ENCODE data around the gene PDE6B. TPM values are rescaled to one million over a fixed set of nuclear protein-coding genes. Genes with fewer than 3 reads are reported as not detected.
"Not testable (repeated sequence)": the region's sequence is repeated elsewhere in the genome, so short reads cannot be mapped to it uniquely, and the experiment has no call there.

The PDE6B gene
- total RNA-seq, 4 donors from 2014 or later: 0.60 to 2.5 (median 0.95) TPM; not detected in 1

- H3K4me3 ChIP-seq: no peak overlapping the region
Observed at GRCh38 chr4:704198-704891, 79.0 kb downstream of the PDE6B start.

GRCh38 chr4:704971-705277, 79.6 kb downstream of the PDE6B start:
- no peak for DNase-seq
- H3K4me1 ChIP-seq: peaks cover 10 to 27% (median 23%) of the 10 kb centered on the region in 4 donors
- H3K36me3 ChIP-seq: no peaks in the 10 kb centered on the region
- H3K4me3 ChIP-seq: peak overlapping the region; percentile 46 to 98 (median 96)
- TF ChIP-seq EP300 (IDR thresholded peaks at IDR 0.05; ENCODE audit: low read depth) (no peak), POLR2AphosphoS5 (IDR thresholded peaks at IDR 0.05) (no peak), POLR2A (IDR thresholded peaks at IDR 0.05) (no peak), CTCF (IDR thresholded peaks at IDR 0.05) (no peak)
- WGBS, 2 donors (ENCODE audit: low coverage in 1 of 2): 92 to 100% methylated on average over 1 of the region's 1 CpG
- H3K9me3 ChIP-seq: no peaks in the 10 kb centered on the region
- in situ Hi-C loops (cut with MboI; ENCODE audit: low pct_ligation_motif_present in 1 of 4, low pct_unique_long_range_greater_than_20kb in 1 of 4, low sequenced_read_pairs in 3 of 4) (no loop called here), intact Hi-C loops (cut with DNase I; ENCODE audit: low total_unique reads) (no loop called here)
- H3K27me3 ChIP-seq: no peaks in the 10 kb centered on the region
- H3K27ac ChIP-seq: peak overlapping the region; percentile 77 to 94 (median 88)

More at GRCh38 chr4:704198-704891, 79.0 kb downstream of the PDE6B start:
- Histone ChIP-seq H3K36me3 (no peaks in the 10 kb centered on the region), H3K4me1 (peaks cover 10 to 29% (median 23%) of the 10 kb centered on the region in 4 donors), H3K27ac (no peak overlapping the region), H3K27me3 (no peaks in the 10 kb centered on the region), H3K9me3 (no peaks in the 10 kb centered on the region)
- in situ Hi-C loops (cut with MboI; ENCODE audit: low pct_ligation_motif_present in 1 of 4, low pct_unique_long_range_greater_than_20kb in 1 of 4, low sequenced_read_pairs in 3 of 4): no loop called here
- intact Hi-C loops (cut with DNase I; ENCODE audit: low total_unique reads): no loop called here
- DNase-seq: no peak
- 90 to 93% methylated on average over 3 to 46 of the region's 46 CpGs for WGBS, 2 donors (ENCODE audit: low coverage in 1 of 2)
- no peak for TF ChIP-seq POLR2A (IDR thresholded peaks at IDR 0.05)
- TF ChIP-seq EP300 (IDR thresholded peaks at IDR 0.05; ENCODE audit: low read depth): no peak
- no peak for TF ChIP-seq POLR2AphosphoS5 (IDR thresholded peaks at IDR 0.05)
- no peak for TF ChIP-seq CTCF (IDR thresholded peaks at IDR 0.05)

- WGBS, 2 donors (ENCODE audit: low coverage in 1 of 2): 3 to 40% methylated on average over 1 to 57 of the region's 82 CpGs
- TF ChIP-seq CTCF (IDR thresholded peaks at IDR 0.05) (no peak), EP300 (IDR thresholded peaks at IDR 0.05; ENCODE audit: low read depth) (no peak), POLR2A (IDR thresholded peaks at IDR 0.05) (peak; percentile 49), POLR2AphosphoS5 (IDR thresholded peaks at IDR 0.05) (peak; percentile 43 to 80 (median 77))
- DNase-seq: peak; percentile 99
- in situ Hi-C loops (cut with MboI; ENCODE audit: low pct_ligation_motif_present in 1 of 4, low pct_unique_long_range_greater_than_20kb in 1 of 4, low sequenced_read_pairs in 3 of 4): no loop called here
- H3K27me3 ChIP-seq: no peaks in the 10 kb centered on the region
- H3K9me3 ChIP-seq: no peaks in the 10 kb centered on the region
- H3K36me3 ChIP-seq: no peaks in the 10 kb centered on the region
- peaks cover 10 to 27% (median 23%) of the 10 kb centered on the region in 4 donors for H3K4me1 ChIP-seq
- peak within 1 kb of the TSS; percentile 83 to 94 (median 88) for H3K27ac ChIP-seq
- intact Hi-C loops (cut with DNase I; ENCODE audit: low total_unique reads): no loop called here
- H3K4me3 ChIP-seq: peak within 1 kb of the TSS; percentile 93 to 98 (median 96)
Observed at GRCh38 chr4:705278-706082, 80.1 kb downstream of the PDE6B start, which contains the start of gene PCGF3. Gene PCGF3, plus strand, starts transcription at chr4:705832. Its CDS starts 27,849 bp downstream, at chr4:733681.

- WGBS, 2 donors (ENCODE audit: low coverage in 1 of 2): 2% methylated on average over 14 of the region's 21 CpGs; no CpG with 5 or more reads in 1 of the 2 donors
- H3K36me3 ChIP-seq; DNase-seq; in situ Hi-C loops (cut with MboI; ENCODE audit: low pct_ligation_motif_present in 1 of 4, low pct_unique_long_range_greater_than_20kb in 1 of 4, low sequenced_read_pairs in 3 of 4); H3K9me3 ChIP-seq; H3K27me3 ChIP-seq; intact Hi-C loops (cut with DNase I; ENCODE audit: low total_unique reads): not testable (repeated sequence)
- peak overlapping the region; percentile 83 to 94 (median 88) for H3K27ac ChIP-seq
- H3K4me3 ChIP-seq: peak overlapping the region; percentile 93 to 98 (median 96)
- peaks cover 10 to 27% (median 23%) of the 10 kb centered on the region in 4 donors for H3K4me1 ChIP-seq
Observed at GRCh38 chr4:706083-706633, 80.8 kb downstream of the PDE6B start.
